HG03571 (cell line): Measurements from ENCODE around the gene TARBP1.
A peak's percentile ranks its signal among the peaks of the same experiment; 100 is the strongest.
"Not testable (repeated sequence)": the region's sequence is repeated elsewhere in the genome, so short reads cannot be mapped to it uniquely, and the experiment has no call there.

Experiments
- ATAC-seq: cut with Tn5 transposase; IDR thresholded peaks from one replicate; pipeline ENCODE4 v1.9.1; 2021; ENCODE audit not compliant: unreplicated experiment

TARBP1 gene

DNA sequence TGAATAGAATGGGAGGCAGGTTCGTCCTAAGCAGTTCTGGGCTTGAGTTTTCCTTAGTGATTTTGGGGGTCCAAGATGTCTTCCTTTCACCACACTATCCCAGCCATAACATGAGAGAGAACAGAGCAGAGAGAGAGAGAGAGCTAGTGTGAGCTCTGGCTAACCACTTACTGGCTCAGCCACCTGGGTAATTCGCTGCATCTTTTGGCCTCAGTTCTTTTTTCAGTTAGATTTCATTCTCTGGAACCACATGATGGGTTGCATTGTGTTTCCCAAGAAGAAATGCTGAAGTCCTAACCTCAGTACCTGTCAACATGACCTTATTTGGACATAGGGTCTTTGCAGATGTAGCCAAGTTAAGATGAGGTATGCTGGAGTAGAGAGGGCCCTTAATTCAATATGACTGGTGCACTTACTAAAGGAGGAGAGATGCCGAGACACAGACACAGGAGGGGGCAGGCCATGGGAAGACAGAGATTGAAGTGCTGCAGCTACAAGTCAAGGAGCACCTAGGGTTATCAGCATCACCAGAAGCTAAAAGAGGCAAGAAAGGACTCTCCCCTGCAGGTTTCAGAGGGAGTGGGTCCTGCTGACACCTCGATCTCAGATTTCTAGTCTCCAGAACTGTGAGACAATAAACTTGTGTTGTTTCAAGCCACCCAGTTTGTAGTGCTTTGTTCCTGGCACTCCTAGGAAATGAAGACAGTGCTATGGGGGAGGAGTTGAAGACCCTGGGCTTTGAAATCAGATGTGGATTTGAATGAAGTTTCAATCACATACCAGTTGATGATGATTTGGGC lies 26.2 kb upstream of the TARBP1 start:
- no peak for ATAC-seq

- ATAC-seq, result not testable (repeated sequence)
Observed at GRCh38 chr1:234504251-234504650, 25.3 kb upstream of the TARBP1 start.

GRCh38 chr1:234503193-234504050 lies 24.4 kb upstream of the TARBP1 start:
- ATAC-seq, result no peak

GRCh38 chr1:234502785-234503184 lies 23.8 kb upstream of the TARBP1 start:
- ATAC-seq, result no peak

GRCh38 chr1:234500269-234500668 lies 21.3 kb upstream of the TARBP1 start:
- ATAC-seq, result no peak

DNA sequence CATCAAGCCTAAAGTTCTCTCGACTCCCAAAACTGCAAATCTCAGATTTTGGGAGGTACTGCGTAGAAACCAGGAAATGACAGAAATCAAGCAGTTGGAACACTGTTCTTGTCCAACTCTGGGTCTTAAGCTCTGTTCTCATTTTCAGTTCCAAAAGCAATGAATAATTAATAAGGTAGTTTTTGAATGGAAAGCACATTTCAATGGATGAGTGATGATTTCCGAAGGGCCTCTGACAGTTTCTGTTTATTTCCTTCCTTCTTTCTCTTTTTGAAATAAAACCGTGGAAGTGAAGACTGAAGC lies 20.9 kb upstream of the TARBP1 start:
- no peak for ATAC-seq

- peak; percentile 45 for ATAC-seq
Observed at GRCh38 chr1:234499119-234499942, 20.4 kb upstream of the TARBP1 start.

- ATAC-seq, result no peak
Observed at GRCh38 chr1:234498448-234499118, 19.6 kb upstream of the TARBP1 start.

DNA sequence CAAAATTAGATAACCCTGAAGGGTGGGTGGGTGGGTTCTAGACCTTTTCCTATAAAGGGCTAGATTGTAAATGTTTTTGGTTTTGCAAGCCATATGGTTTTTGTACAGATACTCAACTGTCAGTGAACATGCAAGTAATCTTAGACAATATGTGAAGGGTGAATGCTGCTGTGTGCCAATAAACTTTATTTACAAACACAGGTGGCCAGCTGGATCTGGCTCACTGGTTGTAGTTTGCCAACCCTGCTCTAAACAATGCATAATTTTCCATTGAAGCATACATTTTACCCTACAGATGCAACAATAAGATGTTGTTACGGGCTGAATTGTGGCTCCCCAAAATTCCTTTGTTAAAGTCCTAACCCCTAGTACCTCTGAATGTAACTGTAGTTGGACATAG lies 18.6 kb upstream of the TARBP1 start:
- ATAC-seq, result no peak

- peak; percentile 72 for ATAC-seq
Observed at GRCh38 chr1:234495231-234495990, 16.4 kb upstream of the TARBP1 start.

DNA sequence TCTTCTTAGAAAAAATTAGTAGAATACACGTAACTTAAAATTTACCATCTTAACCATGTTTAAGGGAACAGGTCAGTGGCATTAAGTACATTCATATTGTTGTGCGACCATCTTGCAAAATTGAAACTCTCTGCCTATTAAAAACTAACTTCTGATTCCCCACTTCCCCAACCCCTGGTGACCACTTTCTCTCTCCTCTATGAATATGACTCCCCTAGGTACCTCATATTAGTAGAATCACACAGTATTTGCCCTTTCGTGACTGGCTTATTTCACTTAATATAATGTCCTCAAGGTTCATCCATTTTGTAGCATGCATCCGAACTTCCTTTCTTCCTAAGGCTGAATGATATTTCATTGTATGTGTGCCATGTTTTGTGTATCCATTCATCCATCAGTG lies 15.1 kb upstream of the TARBP1 start:
- no peak for ATAC-seq

GRCh38 chr1:234490793-234491479 lies 12.0 kb upstream of the TARBP1 start:
- ATAC-seq, result no peak

DNA sequence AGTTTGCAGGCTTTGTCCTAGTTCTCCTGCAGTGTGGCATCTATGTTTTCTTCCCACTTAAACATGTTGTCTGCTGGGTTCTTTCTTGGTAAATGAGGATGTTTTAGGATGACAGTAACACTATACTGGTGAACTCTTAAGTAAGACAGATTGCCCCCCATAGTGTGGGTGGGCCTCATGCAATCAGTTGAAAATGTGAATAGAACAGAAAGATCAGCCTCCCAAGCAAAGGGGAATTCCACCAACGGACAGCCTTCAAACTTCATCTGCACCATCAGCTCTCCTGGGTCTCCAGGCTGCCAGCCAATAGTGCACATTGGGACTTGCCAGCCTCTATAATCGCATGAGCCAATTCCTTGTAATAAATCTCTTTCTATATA lies 10.7 kb upstream of the TARBP1 start:
- ATAC-seq, result no peak

DNA sequence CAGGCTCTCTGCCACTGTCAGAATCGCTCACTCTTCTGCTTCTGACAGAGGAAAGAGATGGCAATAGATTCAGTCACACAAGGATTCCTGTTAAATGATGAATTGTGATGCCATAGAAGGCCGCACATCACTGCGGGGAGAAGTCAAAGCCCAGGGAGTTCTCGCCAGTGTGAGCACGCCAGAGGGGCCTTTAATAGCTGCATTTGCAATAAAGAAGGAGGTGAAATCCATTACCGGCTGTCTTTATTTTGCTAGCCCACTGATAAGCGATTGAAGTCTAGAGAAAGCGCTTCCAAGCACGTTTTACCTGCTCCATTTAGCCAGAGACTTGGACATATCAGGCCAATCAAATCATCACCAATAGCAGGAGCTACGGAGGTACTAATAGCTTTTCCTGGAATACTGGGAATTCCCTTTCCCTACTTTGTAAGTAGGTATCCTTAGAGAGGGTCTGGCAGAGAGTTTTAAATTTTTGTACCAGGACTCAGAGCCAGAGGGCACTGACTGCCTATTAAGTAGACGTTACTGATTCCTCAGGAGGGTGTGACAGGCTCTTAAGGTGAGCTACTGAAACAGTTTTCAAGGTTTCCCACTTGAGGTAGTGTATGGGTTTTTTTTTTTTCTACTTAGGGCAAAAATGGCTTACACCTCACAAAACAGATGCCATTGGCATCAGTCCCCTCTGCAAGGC lies 10.2 kb upstream of the TARBP1 start:
- no peak for ATAC-seq

DNA sequence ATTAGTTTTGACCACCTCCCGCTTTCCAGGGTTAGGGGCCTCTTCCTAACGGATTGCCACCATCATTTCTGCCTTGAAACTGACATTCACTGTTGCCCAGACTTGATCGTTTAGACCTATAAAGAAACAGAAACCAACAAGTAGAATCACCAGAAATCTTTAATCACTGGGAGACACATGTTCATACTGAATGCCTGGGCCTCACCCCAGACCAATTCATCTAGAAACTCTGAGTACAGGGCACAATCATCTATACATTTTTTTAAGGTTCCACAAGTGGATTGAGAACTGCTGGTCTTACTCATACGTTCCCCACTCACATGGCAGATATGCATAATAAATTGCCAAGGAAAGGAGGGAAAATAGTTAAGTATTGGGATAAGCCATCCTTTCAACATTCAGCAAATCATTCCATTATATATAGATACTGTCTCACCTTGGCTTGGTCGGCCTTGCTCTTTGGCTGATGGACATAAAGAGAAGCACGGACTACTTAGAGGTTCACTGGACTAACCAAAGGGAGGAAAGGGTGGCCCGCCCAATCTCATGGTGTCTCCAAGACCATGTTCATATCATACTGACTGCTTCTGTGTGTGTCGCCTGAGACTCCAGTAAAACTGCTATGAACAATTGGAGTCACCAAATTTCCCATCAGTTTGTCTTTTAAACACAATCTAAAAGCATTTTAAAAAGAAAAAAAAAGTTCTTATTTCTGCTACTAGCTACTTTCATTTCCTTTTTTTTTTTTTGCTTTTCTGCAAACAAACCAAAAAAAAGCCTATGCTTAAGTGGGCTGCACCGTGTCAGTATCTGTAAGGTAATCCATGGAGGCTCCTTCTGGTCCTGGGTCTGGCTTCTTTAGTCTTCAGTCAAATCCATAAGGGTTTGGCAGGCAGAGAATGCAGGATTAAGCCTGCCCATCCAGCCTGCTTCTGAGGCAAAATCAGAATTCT lies 9.4 kb upstream of the TARBP1 start:
- ATAC-seq, result no peak

GRCh38 chr1:234486858-234487840 lies 8.2 kb upstream of the TARBP1 start:
- ATAC-seq, result no peak
